Measurements from ENCODE around the gene NEMF. TPM values are rescaled to one million over a fixed set of nuclear protein-coding genes. Genes with fewer than 3 reads are reported as not detected.

Gene NEMF
- total RNA-seq, 1 donor from 2014 or later, result 61.5 TPM

GRCh38 chr14:49898485-49898884, 45.9 kb upstream of the NEMF start:
- Mint-ChIP-seq H3K27ac (ENCODE audit: unreplicated experiment) (no peak overlapping the region), H3K27me3 (ENCODE audit: low read depth, unreplicated experiment) (no peaks in the 10 kb centered on the region), H3K4me1 (ENCODE audit: low read depth, unreplicated experiment) (peaks cover 18% of the 10 kb centered on the region), H3K4me3 (ENCODE audit: unreplicated experiment) (peak overlapping the region; percentile 56), H3K9me3 (ENCODE audit: unreplicated experiment) (no peaks in the 10 kb centered on the region), H3K36me3 (ENCODE audit: low read depth, unreplicated experiment) (peaks cover 11% of the 10 kb centered on the region)
- H3K27me3 ChIP-seq (ENCODE audit: insufficient read depth, low read length), result no peaks in the 10 kb centered on the region
- H3K36me3 ChIP-seq (ENCODE audit: insufficient read depth, low read length), result peaks cover 13% of the 10 kb centered on the region
- H3K9me3 ChIP-seq (ENCODE audit: insufficient read depth, low read depth, low read length), result no peaks in the 10 kb centered on the region
- peaks cover 16% of the 10 kb centered on the region for H3K4me1 ChIP-seq (ENCODE audit: insufficient read depth, low read length)
- no peak for DNase-seq (ENCODE audit: low read depth)
- peaks cover 55% of the 10 kb centered on the region for H3K79me2 ChIP-seq (ENCODE audit: insufficient read depth, low read length)
- no peak overlapping the region for H2AFZ ChIP-seq (ENCODE audit: low read depth, low read length)
- H3K9ac ChIP-seq (ENCODE audit: low read length), result no peak overlapping the region
- H4K20me1 ChIP-seq (ENCODE audit: insufficient read depth, low read length), result peaks cover 41% of the 10 kb centered on the region
- no peak overlapping the region for H3K27ac ChIP-seq (ENCODE audit: low read depth, low read length)
- no peak overlapping the region for H3K4me3 ChIP-seq (ENCODE audit: insufficient read depth, low read depth, low read length)
- TF ChIP-seq, protein P1, sequence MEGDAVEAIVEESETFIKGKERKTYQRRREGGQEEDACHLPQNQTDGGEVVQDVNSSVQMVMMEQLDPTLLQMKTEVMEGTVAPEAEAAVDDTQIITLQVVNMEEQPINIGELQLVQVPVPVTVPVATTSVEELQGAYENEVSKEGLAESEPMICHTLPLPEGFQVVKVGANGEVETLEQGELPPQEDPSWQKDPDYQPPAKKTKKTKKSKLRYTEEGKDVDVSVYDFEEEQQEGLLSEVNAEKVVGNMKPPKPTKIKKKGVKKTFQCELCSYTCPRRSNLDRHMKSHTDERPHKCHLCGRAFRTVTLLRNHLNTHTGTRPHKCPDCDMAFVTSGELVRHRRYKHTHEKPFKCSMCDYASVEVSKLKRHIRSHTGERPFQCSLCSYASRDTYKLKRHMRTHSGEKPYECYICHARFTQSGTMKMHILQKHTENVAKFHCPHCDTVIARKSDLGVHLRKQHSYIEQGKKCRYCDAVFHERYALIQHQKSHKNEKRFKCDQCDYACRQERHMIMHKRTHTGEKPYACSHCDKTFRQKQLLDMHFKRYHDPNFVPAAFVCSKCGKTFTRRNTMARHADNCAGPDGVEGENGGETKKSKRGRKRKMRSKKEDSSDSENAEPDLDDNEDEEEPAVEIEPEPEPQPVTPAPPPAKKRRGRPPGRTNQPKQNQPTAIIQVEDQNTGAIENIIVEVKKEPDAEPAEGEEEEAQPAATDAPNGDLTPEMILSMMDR (IDR thresholded peaks at IDR 0.05; ENCODE audit: insufficient read depth, low read depth, low read length), result no peak
- no peak for TF ChIP-seq EZH2 (IDR thresholded peaks at IDR 0.05; ENCODE audit: insufficient read depth, low read length)
- FAIRE-seq, result no peak
- H3K4me2 ChIP-seq (ENCODE audit: low read length), result peak overlapping the region; percentile 94

DNA sequence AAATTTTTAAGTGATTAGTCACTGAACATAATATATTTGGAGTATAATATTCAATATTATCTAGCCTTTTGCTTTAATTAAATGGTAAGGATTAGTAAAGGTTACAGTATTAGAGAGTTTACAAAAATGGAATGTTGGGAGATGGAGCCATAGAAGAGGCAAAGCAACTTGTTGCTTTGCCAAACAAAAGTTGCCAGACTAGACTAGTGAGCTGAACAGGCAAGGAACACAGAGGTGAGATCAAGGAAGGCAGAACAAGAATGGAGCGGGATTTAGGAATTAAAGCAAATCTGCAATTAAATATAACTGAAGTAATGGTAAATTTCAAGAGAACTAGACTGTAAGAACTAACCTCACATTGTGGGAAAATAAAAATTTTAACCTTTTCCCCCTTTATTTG, 45.4 kb upstream of the NEMF start:
- peaks cover 11% of the 10 kb centered on the region for H3K36me3 Mint-ChIP-seq (ENCODE audit: low read depth, unreplicated experiment)
- no peak for FAIRE-seq
- no peak overlapping the region for H3K27ac Mint-ChIP-seq (ENCODE audit: unreplicated experiment)
- H2AFZ ChIP-seq (ENCODE audit: low read depth, low read length), result no peak overlapping the region
- H3K27me3 Mint-ChIP-seq (ENCODE audit: low read depth, unreplicated experiment), result no peaks in the 10 kb centered on the region
- H3K4me2 ChIP-seq (ENCODE audit: low read length), result peak overlapping the region; percentile 94
- peak overlapping the region; percentile 8 for H3K4me3 ChIP-seq (ENCODE audit: insufficient read depth, low read depth, low read length)
- no peak for DNase-seq (ENCODE audit: low read depth)
- peaks cover 41% of the 10 kb centered on the region for H4K20me1 ChIP-seq (ENCODE audit: insufficient read depth, low read length)
- peak overlapping the region; percentile 37 for H3K4me3 Mint-ChIP-seq (ENCODE audit: unreplicated experiment)
- no peak for TF ChIP-seq EZH2 (IDR thresholded peaks at IDR 0.05; ENCODE audit: insufficient read depth, low read length)
- TF ChIP-seq, protein P1 (IDR thresholded peaks at IDR 0.05; ENCODE audit: insufficient read depth, low read depth, low read length), result no peak
- H3K27me3 ChIP-seq (ENCODE audit: insufficient read depth, low read length), result no peaks in the 10 kb centered on the region
- H3K9me3 Mint-ChIP-seq (ENCODE audit: unreplicated experiment), result no peaks in the 10 kb centered on the region
- peaks cover 18% of the 10 kb centered on the region for H3K4me1 Mint-ChIP-seq (ENCODE audit: low read depth, unreplicated experiment)
- H3K79me2 ChIP-seq (ENCODE audit: insufficient read depth, low read length), result peaks cover 61% of the 10 kb centered on the region
- H3K36me3 ChIP-seq (ENCODE audit: insufficient read depth, low read length), result peaks cover 13% of the 10 kb centered on the region
- peaks cover 16% of the 10 kb centered on the region for H3K4me1 ChIP-seq (ENCODE audit: insufficient read depth, low read length)
- H3K9me3 ChIP-seq (ENCODE audit: insufficient read depth, low read depth, low read length), result no peaks in the 10 kb centered on the region
- H3K27ac ChIP-seq (ENCODE audit: low read depth, low read length), result peak overlapping the region; percentile 17
- no peak overlapping the region for H3K9ac ChIP-seq (ENCODE audit: low read length)

DNA sequence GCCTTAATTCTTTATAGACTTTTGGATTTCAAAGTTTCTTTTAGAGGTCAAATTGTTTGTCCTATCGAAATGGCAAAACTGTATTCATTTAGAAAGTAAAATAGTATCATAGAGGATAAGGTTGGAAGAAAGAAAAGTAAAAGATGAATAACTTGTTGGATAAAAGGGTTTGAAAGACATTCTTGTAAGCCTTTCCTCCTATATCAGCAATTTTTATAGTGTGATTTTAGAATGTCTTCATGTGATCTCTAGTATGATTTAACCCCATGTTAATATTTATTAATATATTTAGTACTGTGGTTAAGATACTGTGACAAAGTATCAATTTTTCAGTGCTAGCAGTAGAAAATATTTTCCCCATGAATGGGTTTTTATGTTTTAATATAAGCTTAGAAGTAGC, 44.8 kb upstream of the NEMF start:
- DNase-seq (ENCODE audit: low read depth) (no peak), FAIRE-seq (no peak)
- Histone ChIP-seq H3K9ac (ENCODE audit: low read length) (peak overlapping the region; percentile 18), H3K36me3 (ENCODE audit: insufficient read depth, low read length) (peaks cover 13% of the 10 kb centered on the region), H3K9me3 (ENCODE audit: insufficient read depth, low read depth, low read length) (no peaks in the 10 kb centered on the region), H2AFZ (ENCODE audit: low read depth, low read length) (no peak overlapping the region), H3K27me3 (ENCODE audit: insufficient read depth, low read length) (no peaks in the 10 kb centered on the region), H3K4me1 (ENCODE audit: insufficient read depth, low read length) (peaks cover 16% of the 10 kb centered on the region), H3K27ac (ENCODE audit: low read depth, low read length) (no peak overlapping the region), H3K4me3 (ENCODE audit: insufficient read depth, low read depth, low read length) (no peak overlapping the region), H3K79me2 (ENCODE audit: insufficient read depth, low read length) (peaks cover 62% of the 10 kb centered on the region), H3K4me2 (ENCODE audit: low read length) (peak overlapping the region; percentile 94), H4K20me1 (ENCODE audit: insufficient read depth, low read length) (peaks cover 41% of the 10 kb centered on the region)
- H3K27ac Mint-ChIP-seq (ENCODE audit: unreplicated experiment), result peak overlapping the region; percentile 47
- H3K4me3 Mint-ChIP-seq (ENCODE audit: unreplicated experiment), result peak overlapping the region; percentile 78
- H3K9me3 Mint-ChIP-seq (ENCODE audit: unreplicated experiment), result no peaks in the 10 kb centered on the region
- H3K36me3 Mint-ChIP-seq (ENCODE audit: low read depth, unreplicated experiment), result peaks cover 11% of the 10 kb centered on the region
- TF ChIP-seq, protein P1 (IDR thresholded peaks at IDR 0.05; ENCODE audit: insufficient read depth, low read depth, low read length), result no peak
- no peak for TF ChIP-seq EZH2 (IDR thresholded peaks at IDR 0.05; ENCODE audit: insufficient read depth, low read length)
- no peaks in the 10 kb centered on the region for H3K27me3 Mint-ChIP-seq (ENCODE audit: low read depth, unreplicated experiment)
- peaks cover 18% of the 10 kb centered on the region for H3K4me1 Mint-ChIP-seq (ENCODE audit: low read depth, unreplicated experiment)
